HG02623 (cell line): ENCODE data around the gene ULK3.

ENCODE experiments used
- ATAC-seq: cut with Tn5 transposase; IDR thresholded peaks from one replicate; pipeline ENCODE4 v1.9.1; 2021; ENCODE audit warnings: moderate library complexity; ENCODE audit not compliant: unreplicated experiment

The ULK3 gene

GRCh38 chr15:74824976-74825375 lies 18.0 kb downstream of the ULK3 start:
- no peak for ATAC-seq

- ATAC-seq, result no peak
Measured at GRCh38 chr15:74823324-74823723, 19.6 kb downstream of the ULK3 start.

GRCh38 chr15:74822233-74822632 lies 20.7 kb downstream of the ULK3 start:
- no peak for ATAC-seq

DNA sequence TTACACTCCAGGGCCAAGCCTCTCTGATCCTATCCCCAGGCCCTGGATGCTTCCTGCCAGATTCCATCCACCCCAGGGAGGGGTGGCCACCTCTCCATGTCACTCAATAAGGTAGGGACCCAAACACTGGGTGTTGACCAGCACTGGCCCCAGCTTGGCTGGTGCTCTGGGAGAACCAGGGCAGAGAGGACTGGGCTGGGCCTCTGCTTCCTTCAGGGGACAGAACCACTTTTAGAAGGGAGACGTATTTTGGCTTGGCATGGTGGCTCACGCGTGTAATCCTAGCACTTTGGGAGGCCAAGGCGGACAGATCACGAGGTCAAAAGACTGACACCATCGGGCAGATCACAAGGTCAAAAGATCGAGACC lies 21.2 kb downstream of the ULK3 start:
- ATAC-seq, result no peak

- peak; percentile 52 for ATAC-seq
Measured at GRCh38 chr15:74821091-74821789, 21.7 kb downstream of the ULK3 start.

DNA sequence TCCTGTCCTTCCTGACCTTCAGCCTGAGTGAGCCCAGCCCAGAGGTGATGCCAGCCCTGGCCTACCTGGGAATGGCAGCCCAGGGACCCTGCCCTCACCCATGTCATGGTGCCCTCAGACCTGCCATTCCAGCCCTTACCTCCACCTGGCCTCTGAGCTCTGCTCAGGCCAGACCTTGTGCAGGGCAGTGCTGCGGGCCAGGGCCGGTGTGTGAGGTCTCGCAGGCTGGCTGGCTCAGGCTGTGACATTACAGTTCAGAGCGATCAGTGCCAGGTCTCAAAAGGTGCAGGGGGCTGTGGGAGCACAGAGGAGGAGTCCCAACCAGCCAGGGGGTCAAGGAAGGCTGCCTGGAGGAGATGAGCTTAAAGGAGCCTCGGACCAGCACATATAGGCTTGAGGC lies 22.9 kb downstream of the ULK3 start:
- no peak for ATAC-seq

GRCh38 chr15:74817370-74817737 lies 25.6 kb downstream of the ULK3 start:
- no peak for ATAC-seq

DNA sequence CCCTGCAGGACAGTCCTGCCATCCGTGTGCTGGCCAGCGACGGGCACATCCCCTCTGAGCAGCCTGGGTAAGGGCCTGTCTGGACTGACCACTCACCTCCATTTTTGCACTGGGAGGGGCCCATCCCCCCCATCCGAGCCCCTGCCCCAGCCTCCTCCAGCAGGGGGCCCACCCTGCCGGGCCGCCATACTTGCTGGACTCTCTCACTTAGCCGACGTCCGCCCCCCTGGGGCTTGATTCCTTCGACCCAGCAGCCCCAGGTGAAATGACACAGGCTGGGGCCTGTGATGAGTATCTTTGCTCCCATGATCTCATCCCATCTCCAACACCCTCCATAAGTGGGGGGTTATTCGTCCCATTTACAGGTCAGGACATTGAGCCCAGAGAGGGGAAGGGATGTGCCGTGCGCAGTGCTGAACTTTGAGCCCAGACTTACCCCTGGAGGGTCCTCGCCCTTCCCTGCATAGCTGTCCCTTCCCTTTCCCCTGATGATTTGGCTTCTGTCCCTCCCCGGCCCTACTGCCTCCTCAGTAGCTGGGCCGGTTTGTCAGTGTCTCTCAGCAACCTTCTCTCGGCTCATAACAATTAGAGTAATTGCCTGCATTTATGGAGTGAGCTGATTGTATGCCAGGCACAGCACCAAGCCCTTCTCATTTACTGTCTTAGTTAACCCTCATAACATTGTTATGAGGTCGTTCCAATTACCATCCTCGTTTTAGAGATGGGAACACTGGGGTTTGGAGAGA lies 26.2 kb downstream of the ULK3 start:
- no peak for ATAC-seq

GRCh38 chr15:74815961-74816360 lies 27.0 kb downstream of the ULK3 start:
- ATAC-seq, result no peak

GRCh38 chr15:74815121-74815934 lies 27.6 kb downstream of the ULK3 start:
- ATAC-seq, result no peak

GRCh38 chr15:74812533-74812932 lies 30.4 kb downstream of the ULK3 start, which contains the start of gene LMAN1L:
Gene LMAN1L, plus strand, starts transcription at chr15:74812835. Its CDS starts 20 bp downstream, at chr15:74812855.
- ATAC-seq, result no peak

DNA sequence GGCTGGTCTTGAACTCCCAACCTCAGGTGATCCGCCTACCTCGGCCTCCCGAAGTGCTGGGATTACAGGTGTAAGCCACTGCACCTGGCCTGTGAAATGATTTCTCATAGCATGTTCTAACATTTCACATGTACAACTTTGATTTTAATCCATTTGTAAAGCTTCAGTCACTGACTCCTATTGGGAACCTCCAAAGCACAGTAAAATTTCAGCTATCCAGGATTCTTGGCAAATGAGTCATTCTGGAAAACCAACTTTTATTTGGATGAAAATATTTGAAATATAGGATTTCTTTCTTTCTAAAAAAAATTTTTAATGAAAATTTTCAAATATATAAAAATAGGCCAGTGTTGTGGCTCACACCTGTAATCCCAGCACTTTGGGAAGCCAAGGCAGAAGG lies 33.0 kb downstream of the ULK3 start:
- ATAC-seq, result no peak

DNA sequence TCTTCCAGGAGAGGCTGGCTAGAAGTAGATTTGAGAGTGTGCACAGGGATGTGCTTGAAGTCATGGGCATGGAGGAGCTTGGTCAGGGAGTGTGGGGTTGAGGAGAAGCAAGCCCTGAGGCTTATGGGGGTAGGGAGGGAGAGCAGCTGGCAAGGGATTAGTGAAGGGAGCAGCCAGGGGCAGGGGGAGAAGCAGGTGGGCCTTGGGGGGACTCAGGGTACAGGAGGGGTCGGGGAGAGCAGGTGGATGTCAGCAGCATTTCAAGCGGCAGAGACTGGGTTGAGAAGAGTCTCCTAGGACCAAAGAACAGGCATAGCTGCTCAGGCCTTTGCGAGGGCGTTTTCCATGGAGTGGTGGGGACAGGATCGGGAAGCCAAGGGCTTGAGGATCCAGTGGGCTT lies 33.7 kb downstream of the ULK3 start:
- no peak for ATAC-seq

GRCh38 chr15:74808840-74809229 lies 34.1 kb downstream of the ULK3 start:
- ATAC-seq, result no peak

- ATAC-seq, result no peak
Measured at GRCh38 chr15:74808078-74808839, 34.7 kb downstream of the ULK3 start.

- ATAC-seq, result no peak
Measured at GRCh38 chr15:74807282-74807681, 35.7 kb downstream of the ULK3 start.

DNA sequence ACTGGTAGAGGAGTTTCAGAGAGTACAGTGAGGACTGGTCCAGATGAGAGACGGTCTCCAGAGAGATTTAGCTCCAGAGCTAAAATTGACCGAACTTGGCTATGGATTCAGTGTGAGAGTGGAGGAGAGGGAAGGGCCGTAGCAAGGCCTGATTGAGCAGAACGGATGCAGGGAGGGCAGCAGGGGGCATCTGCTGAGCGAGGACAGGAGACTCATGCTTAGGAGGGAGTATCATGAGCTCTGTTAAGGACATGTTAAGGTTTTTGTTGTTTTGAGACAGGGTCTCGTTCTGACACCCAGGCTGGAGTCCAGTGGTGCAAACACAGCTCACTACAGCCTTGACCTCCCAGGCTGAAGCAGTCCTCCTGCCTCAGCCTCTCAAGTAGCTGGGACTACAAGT lies 38.0 kb downstream of the ULK3 start:
- ATAC-seq, result no peak

GRCh38 chr15:74802862-74803447 lies 40.0 kb downstream of the ULK3 start:
- no peak for ATAC-seq

GRCh38 chr15:74802290-74802689 lies 40.7 kb downstream of the ULK3 start:
- ATAC-seq, result no peak

DNA sequence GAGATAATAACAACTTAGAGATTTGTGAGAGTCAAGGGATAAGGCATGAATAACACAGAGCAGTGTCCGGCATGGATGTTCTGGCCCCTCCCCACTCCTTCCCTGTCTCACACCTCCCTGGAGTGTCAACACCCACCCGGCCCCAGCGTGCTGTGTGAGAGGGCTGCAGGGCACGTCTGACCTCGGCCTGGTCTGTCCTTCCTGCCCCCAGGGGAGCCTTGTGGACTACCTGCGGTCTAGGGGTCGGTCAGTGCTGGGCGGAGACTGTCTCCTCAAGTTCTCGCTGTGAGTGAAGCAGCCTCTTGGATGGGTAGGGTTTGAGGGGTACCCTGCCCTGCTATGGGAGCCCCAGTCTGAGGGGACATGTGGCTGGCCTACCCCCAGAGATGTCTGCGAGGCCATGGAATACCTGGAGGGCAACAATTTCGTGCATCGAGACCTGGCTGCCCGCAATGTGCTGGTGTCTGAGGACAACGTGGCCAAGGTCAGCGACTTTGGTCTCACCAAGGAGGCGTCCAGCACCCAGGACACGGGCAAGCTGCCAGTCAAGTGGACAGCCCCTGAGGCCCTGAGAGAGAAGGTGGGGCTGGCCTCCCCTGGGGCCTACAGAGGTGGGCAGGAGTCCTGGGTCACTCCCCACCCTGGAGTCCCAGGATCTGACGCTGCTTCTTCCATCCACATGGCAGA lies 41.5 kb downstream of the ULK3 start:
- ATAC-seq, result no peak
